WI38 (cell line): ENCODE measurements around the gene NTRK2.

Experiments
- H3K4me3 ChIP-seq: 2 replicates; pipeline ENCODE4 v1.5.1; 2011; ENCODE audit warnings: low read depth, mild to moderate bottlenecking, control low read depth, low read length
- TF ChIP-seq, protein P1 (sequence below): IDR thresholded peaks from 2 replicates; pipeline ENCODE4 v1.5.1; 2012; ENCODE audit warnings: low read depth, mild to moderate bottlenecking, control low read depth, low read length

The NTRK2 gene

DNA sequence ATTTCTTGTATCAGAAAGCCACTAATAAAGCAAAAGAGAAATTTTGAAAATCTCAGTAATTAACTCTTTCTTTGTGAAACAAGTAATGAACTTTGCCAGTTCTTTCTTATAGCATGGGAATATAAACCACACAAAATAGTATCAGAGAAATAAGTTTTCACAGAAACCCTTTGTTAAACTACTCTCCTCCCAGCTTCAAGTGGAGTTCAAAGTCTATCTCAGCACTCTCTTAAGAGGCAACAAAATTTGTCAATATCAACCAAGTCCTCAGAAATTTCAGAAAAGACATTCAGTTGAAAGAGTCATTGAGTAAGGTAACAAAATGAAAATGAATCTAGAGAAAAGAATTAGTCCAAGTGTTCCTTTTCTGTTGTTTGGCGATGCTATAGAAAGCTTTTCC, 89.3 kb downstream of the NTRK2 start:
- no peak overlapping the region for H3K4me3 ChIP-seq
- TF ChIP-seq, protein P1, sequence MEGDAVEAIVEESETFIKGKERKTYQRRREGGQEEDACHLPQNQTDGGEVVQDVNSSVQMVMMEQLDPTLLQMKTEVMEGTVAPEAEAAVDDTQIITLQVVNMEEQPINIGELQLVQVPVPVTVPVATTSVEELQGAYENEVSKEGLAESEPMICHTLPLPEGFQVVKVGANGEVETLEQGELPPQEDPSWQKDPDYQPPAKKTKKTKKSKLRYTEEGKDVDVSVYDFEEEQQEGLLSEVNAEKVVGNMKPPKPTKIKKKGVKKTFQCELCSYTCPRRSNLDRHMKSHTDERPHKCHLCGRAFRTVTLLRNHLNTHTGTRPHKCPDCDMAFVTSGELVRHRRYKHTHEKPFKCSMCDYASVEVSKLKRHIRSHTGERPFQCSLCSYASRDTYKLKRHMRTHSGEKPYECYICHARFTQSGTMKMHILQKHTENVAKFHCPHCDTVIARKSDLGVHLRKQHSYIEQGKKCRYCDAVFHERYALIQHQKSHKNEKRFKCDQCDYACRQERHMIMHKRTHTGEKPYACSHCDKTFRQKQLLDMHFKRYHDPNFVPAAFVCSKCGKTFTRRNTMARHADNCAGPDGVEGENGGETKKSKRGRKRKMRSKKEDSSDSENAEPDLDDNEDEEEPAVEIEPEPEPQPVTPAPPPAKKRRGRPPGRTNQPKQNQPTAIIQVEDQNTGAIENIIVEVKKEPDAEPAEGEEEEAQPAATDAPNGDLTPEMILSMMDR = no peak

DNA sequence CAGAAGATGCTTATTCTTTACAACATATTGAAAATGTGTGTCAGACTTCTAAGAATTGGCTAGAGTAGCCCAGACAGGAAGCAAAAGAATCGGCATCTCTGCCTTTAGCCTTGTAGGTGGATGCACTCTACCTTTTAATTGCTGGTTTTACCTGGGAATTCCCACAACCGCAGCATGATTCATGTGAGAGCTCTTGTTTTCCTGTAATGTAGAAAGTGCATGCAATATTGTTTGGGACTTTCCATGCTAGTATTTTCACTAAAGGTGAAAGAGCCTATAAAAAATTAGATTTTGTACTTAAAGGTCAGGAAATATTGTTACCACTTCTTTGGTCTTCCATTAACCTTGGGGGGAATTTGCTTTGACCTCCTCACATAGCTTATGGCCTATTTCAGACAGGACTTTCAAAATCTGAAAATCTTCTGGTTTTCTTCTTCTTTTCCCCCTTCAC, 89.8 kb downstream of the NTRK2 start:
- TF ChIP-seq, protein P1 = no peak
- H3K4me3 ChIP-seq = no peak overlapping the region

DNA sequence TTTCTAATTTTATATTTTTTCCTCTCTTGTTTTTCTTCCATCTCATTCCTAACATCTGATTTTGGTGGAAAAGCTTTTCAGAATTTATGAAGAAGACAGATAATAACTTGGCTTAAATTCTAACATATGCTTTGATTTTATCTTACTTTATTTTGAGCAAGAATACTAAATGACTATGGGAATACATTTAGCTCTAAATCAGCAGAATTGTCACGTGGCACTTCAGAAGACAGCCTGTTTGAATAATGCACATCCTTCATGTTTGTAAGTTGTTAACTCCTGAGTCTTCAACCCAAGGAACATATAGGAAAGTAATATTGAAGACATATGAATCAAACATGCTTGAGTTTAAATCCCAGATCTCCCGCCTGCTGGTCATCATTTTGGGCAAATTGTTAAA, 90.3 kb downstream of the NTRK2 start:
- no peak overlapping the region for H3K4me3 ChIP-seq
- TF ChIP-seq, protein P1 = no peak

DNA sequence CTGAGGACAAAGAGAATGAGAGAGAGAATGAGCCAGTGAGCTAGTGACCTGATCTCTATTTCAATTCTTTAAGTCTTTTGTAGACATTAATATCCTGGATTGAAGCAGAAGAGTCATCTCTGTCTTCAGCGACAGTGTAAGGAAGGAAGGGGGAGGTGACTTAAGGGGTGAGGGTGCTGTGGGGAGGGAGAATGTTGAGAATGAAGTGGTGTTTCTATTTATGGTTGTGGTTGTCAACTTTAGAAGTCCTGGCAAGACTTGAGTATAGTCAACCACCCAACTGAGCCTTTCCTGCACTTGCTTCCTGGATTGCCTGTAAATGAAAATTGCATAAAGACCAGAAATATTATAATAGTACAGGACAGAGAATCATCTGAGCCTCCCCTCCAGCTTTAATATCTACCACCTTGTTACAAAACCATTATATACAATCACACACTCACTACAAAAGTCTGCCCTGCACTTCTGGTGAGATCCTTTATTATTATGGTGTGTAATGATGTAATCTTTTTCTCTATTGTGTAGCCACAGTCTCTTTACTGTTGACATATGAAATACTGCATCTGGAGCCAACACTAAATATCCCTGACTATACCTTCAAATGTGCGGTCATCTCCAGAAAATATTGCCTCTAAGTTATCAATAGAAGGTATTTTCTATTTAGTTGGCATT, 91.7 kb downstream of the NTRK2 start:
- H3K4me3 ChIP-seq = no peak overlapping the region
- TF ChIP-seq, protein P1 = no peak

DNA sequence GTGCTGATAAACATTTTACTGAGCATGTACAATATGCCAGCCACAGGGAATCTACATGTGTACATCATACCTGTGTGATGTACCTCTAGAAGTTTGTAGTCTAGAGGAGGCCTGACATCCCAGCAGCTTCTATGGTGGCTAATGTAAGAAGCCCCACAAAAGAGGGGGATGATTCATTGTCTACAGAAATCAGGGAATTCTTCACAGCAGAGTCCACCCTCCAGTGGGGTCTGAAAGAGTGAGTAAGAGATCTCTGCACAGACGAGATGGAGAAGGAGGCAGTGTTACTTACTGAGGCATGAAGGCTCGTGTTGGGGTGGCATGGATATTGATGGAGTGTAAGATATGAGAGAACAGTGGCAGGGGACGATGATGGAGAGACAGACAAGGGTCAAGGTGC, 103.0 kb downstream of the NTRK2 start:
- TF ChIP-seq, protein P1 = no peak
- H3K4me3 ChIP-seq = no peak overlapping the region

DNA sequence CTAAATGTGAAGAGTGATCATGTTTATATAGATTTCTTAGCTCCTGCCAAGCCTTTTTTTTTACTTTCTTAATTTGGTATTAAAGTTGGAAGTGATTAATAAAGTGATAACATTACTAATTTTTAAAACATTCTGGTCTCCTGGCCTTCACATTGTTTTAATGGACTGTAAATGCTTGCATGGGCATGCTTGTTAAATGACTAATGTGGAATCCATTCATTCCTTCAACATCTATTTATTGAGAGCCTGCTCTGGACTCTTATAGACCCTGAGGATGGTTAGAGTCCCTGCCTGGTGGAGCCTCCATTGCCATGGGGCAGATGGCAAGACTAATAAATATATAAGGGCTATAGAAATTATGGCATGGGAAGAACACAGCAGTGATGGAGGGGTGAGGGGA, 103.5 kb downstream of the NTRK2 start:
- TF ChIP-seq, protein P1 = no peak
- H3K4me3 ChIP-seq = no peak overlapping the region

DNA sequence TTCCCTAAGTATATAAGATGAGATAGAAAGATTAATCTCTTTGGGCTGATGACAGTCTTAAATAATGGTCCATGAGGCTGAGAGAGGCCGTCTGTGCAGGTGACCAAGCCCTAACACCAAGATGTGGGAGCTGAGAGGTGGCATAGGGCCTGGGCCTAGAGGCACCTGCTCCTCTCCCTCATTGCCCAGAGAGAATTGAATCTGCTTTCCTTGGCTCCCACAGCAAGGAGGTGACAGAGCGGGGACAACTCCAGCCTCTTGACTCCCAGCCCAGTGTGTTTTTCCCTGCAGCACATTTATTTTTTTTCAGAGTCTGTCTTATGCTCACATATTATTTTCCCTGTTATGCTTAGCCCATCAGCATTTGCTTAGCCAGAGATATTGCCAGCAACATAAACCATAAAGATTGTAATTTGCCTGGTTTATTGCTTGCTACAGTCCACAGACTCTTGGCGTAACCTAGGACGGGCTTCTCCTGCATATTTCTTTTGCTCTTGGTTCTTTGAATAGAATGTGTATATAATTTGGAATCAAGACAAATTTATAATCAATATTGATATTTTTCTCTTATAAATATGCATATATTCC, 105.6 kb downstream of the NTRK2 start:
- TF ChIP-seq, protein P1 = no peak
- H3K4me3 ChIP-seq = no peak overlapping the region
